B cell (primary cell): ENCODE data around the gene FES. TPM values are rescaled to one million over a fixed set of nuclear protein-coding genes. Genes with fewer than 3 reads are reported as not detected.

ENCODE experiments used
- ATAC-seq: fragments of 200-7000 bp; cut with Tn5 transposase; one replicate; pipeline ENCODE4 v1.10.0; 2021; ENCODE audit warnings: low read depth, mild to moderate bottlenecking, moderate number of reproducible peaks, moderate library complexity
- CTCF ChIA-PET: fragments of 350-600 bp; sonication (Branson Sonifier 250); formaldehyde crosslinking; loops from one replicate; lab custom pipeline; 2021; ENCODE audit warnings: antibody characterized with exemption, inconsistent platforms; lab: Charles Lee
- POLR2A ChIA-PET: fragments of 350-600 bp; sonication (Branson Sonifier 250); formaldehyde crosslinking; loops from one replicate; lab custom pipeline; 2021; ENCODE audit warnings: antibody characterized with exemption; lab: Charles Lee
- DNase-seq: peaks from one replicate; pipeline ENCODE4 v3.0.0; 2013
- H2AFZ ChIP-seq: 2 replicates; pipeline ENCODE4 v1.6.1; 2012; ENCODE audit warnings: mild to moderate bottlenecking, low read depth, low read length; ENCODE audit not compliant: insufficient read depth, poor library complexity, severe bottlenecking
- H3K27ac ChIP-seq, 2 donors: 1 replicate in 1 of 2; 2 replicates in 1 of 2; pipeline ENCODE4 v1.5.1; 2012 to 2013; ENCODE audit warnings: low read length in 2 of 2, mild to moderate bottlenecking in 2 of 2, moderate library complexity in 1 of 2
- H3K27me3 ChIP-seq, 4 experiments: fragments of 200-600 bp in 1 of 4; sonication (generic) in 1 of 4; replicated peaks in 1 of 4; 1 replicate in 2 of 4; 2 replicates in 2 of 4; pipeline versions ENCODE4 v1.6.1 to v1.7.0; 2013 to 2016; ENCODE audit warnings: low read length in 3 of 4, mild to moderate bottlenecking in 2 of 4, mixed read lengths in 1 of 4, moderate library complexity in 1 of 4; ENCODE audit not compliant: insufficient read depth in 4 of 4, control insufficient read depth in 3 of 4; ENCODE audit errors: control extremely low read depth in 1 of 4
- H3K36me3 ChIP-seq, 2 experiments: replicated peaks in 1 of 2; 1 replicate in 1 of 2; 2 replicates in 1 of 2; pipeline versions ENCODE4 v1.6.1 to v1.7.1; 2013; ENCODE audit warnings: low read length in 1 of 2; ENCODE audit not compliant: insufficient read depth in 2 of 2, control insufficient read depth in 1 of 2; ENCODE audit errors: control extremely low read depth in 1 of 2, extremely low read depth in 1 of 2
- H3K4me1 ChIP-seq, 2 donors: fragments of 200-600 bp in 1 of 2; sonication (generic) in 1 of 2; 1 replicate in 1 of 2; 2 replicates in 1 of 2; pipeline versions ENCODE4 v1.5.1 to v1.6.1; 2013 to 2017; ENCODE audit warnings: low read length in 2 of 2; ENCODE audit not compliant: control insufficient read depth in 2 of 2, insufficient read depth in 2 of 2
- H3K4me2 ChIP-seq: replicated peaks from 2 replicates; pipeline ENCODE3; 2012; ENCODE audit warnings: mild to moderate bottlenecking, low read depth, low read length; ENCODE audit not compliant: poor library complexity, severe bottlenecking
- H3K4me3 ChIP-seq, 5 experiments: fragments of 200-600 bp in 1 of 5; sonication (generic) in 1 of 5; 1 replicate in 3 of 5; 2 replicates in 2 of 5; pipeline versions ENCODE4 v1.5.1 to v1.7.0; 2011 to 2016; ENCODE audit warnings: low read length in 4 of 5, mild to moderate bottlenecking in 4 of 5, low read depth in 2 of 5, control low read depth in 1 of 5, moderate library complexity in 1 of 5; ENCODE audit not compliant: insufficient read depth in 1 of 5; ENCODE audit errors: control extremely low read depth in 1 of 5, extremely low read depth in 1 of 5
- H3K79me2 ChIP-seq: fragments of 200-600 bp; sonication (generic); one replicate; pipeline ENCODE4 v1.6.0; 2016; ENCODE audit warnings: low read length; ENCODE audit not compliant: control insufficient read depth, insufficient read depth
- H3K9ac ChIP-seq: fragments of 200-600 bp; sonication (generic); 2 replicates; pipeline ENCODE4 v1.6.1; 2017; ENCODE audit warnings: mild to moderate bottlenecking, low read length, moderate library complexity
- H3K9me3 ChIP-seq, 3 donors: one replicate each; pipeline versions ENCODE4 v1.6.1 to v1.7.1; 2013; ENCODE audit warnings: low read length in 2 of 3; ENCODE audit not compliant: control insufficient read depth in 2 of 3, insufficient read depth in 1 of 3; ENCODE audit errors: control extremely low read depth in 1 of 3
- H4K20me1 ChIP-seq: 2 replicates; pipeline ENCODE4 v1.6.0; 2012; ENCODE audit warnings: mild to moderate bottlenecking, low read length; ENCODE audit not compliant: insufficient read depth, control insufficient read depth, poor library complexity, severe bottlenecking
- H3K27ac Mint-ChIP-seq: one replicate; pipeline ENCODE4 v1.8.0; 2021; ENCODE audit warnings: mixed read lengths
- H3K27me3 Mint-ChIP-seq: one replicate; pipeline ENCODE4 v1.8.0; 2021; ENCODE audit warnings: mixed read lengths
- H3K4me1 Mint-ChIP-seq: one replicate; pipeline ENCODE4 v1.8.0; 2021; ENCODE audit warnings: mixed read lengths
- H3K4me3 Mint-ChIP-seq: one replicate; pipeline ENCODE4 v1.8.0; 2021; ENCODE audit warnings: mixed read lengths
- H3K9me3 Mint-ChIP-seq: one replicate; pipeline ENCODE4 v1.8.0; 2022; ENCODE audit warnings: mixed read lengths; ENCODE audit not compliant: insufficient read depth
- CTCF ChIP-seq: fragments of 200-600 bp; IDR thresholded peaks from one replicate; pipeline ENCODE4 v1.8.0; 2022; ENCODE audit warnings: antibody characterized with exemption, mild to moderate bottlenecking
- EZH2 ChIP-seq: IDR thresholded peaks from 2 replicates; pipeline ENCODE4 v1.6.1; 2012; ENCODE audit warnings: borderline replicate concordance, low read depth, mild to moderate bottlenecking, moderate library complexity, low read length; ENCODE audit not compliant: insufficient read depth, poor library complexity, severe bottlenecking
- WGBS: methylation state at CpG from one replicate; pipeline ENCODE4 v1.1.5; 2013; ENCODE audit warnings: missing lambda C conversion rate; ENCODE audit not compliant: insufficient coverage; 5-methylcytosine and 5-hydroxymethylcytosine counted together
- intact Hi-C: fragments of 100-400 bp; cut with micrococcal nuclease; formaldehyde crosslinking; loops from one replicate; pipeline ENCODE4 v1.10.0; 2022
- polyA plus RNA-seq: library from polyadenylated mRNA; depleted of rRNA; stranded (reverse); fragments of >200 nt; gene quantifications from 2 replicates; pipeline ENCODE4 v1.2.3, GENCODE V29; 2012
- total RNA-seq, 2 donors: library from RNA; stranded (reverse); fragments of 120-200 nt in 1 of 2; gene quantifications; 1 replicate in 1 of 2; 2 replicates in 1 of 2; pipeline versions ENCODE4 v1.2.3 to v1.2.4, GENCODE V29; 2013 to 2022

The FES gene
- total and polyA plus RNA-seq, 2 donors (not counting 1 experiment from before 2014, with no cell fraction given), result 23.9 to 31.4 TPM

- Mint-ChIP-seq H3K9me3 (no peaks in the 10 kb centered on the region), H3K4me1 (peaks cover 10% of the 10 kb centered on the region), H3K4me3 (no peak overlapping the region), H3K27me3 (no peaks in the 10 kb centered on the region), H3K27ac (no peak overlapping the region)
- TF ChIP-seq EZH2 (no peak), CTCF (no peak)
- WGBS, result 98% methylated on average over 11 of the region's 19 CpGs
- ChIA-PET CTCF (no interaction called here), POLR2A (no interaction called here)
- Histone ChIP-seq H3K4me2 (no peak overlapping the region), H3K4me1 (peaks cover 0 to 11% of the 10 kb centered on the region in 2 donors), H3K36me3 (peaks cover 0 to 85% of the 10 kb centered on the region in 2 experiments), H4K20me1 (peaks cover 6% of the 10 kb centered on the region), H3K9ac (no peak overlapping the region), H3K4me3 (no peak overlapping the region), H2AFZ (no peak overlapping the region), H3K9me3 (no peaks in the 10 kb centered on the region), H3K27ac (no peak overlapping the region), H3K27me3 (no peaks in the 10 kb centered on the region), H3K79me2 (no peaks in the 10 kb centered on the region)
- ATAC-seq (no peak), DNase-seq (no peak)
- intact Hi-C loops, result no loop called here
Observed at GRCh38 chr15:90911302-90911623, 27.0 kb downstream of the FES start.

DNA sequence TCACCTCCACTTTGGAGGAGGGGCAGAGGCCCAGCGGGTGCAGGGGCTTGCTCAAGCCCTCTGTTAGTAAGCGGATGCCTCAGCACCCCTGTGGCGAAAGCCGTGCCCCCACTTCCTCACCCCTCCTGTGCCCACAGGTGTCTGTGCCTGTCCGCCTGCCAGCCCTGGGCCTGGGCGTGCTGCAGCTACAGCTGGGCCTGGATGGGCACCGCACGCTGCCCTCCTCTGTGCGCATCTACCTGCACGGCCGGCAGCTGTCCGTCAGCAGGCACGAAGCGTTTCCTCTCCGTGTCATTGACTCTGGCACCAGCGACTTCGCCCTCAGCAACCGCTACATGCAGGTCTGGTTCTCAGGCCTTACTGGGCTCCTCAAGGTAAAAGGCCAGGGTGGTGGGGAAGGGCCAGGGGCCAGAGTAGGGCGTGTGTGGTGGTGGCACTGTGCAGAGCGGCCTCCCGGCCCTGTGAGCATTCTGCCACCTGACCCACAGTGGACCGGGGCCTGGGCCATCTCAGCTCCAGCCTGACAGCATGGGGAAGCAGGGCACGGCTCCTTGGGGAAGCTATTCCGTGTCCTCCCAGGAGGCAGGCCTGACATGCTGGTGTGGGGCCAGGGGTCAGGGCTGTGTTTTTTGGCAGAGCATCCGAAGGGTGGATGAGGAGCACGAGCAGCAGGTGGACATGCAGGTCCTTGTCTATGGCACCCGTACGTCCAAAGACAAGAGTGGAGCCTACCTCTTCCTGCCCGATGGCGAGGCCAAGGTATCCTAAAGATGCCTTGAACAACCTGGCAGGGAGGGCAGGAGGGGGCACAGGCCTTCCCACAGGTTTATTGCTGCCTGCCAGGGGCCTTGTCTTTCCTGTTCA is 27.8 kb downstream of the FES start:
- Histone ChIP-seq H2AFZ (no peak overlapping the region), H3K27me3 (no peaks in the 10 kb centered on the region), H3K27ac (no peak overlapping the region), H3K79me2 (no peaks in the 10 kb centered on the region), H3K36me3 (peaks cover 0 to 85% of the 10 kb centered on the region in 2 experiments), H3K9me3 (no peaks in the 10 kb centered on the region), H3K4me3 (no peak overlapping the region), H3K4me1 (peaks cover 0 to 11% of the 10 kb centered on the region in 2 donors), H4K20me1 (no peaks in the 10 kb centered on the region), H3K9ac (no peak overlapping the region), H3K4me2 (no peak overlapping the region)
- POLR2A ChIA-PET, result no interaction called here
- ATAC-seq (no peak), DNase-seq (no peak)
- Mint-ChIP-seq H3K9me3 (no peaks in the 10 kb centered on the region), H3K4me3 (no peak overlapping the region), H3K4me1 (peaks cover 10% of the 10 kb centered on the region), H3K27me3 (no peaks in the 10 kb centered on the region), H3K27ac (no peak overlapping the region)
- 96% methylated on average over 29 of the region's 30 CpGs for WGBS
- CTCF ChIA-PET, result no interaction called here
- no peak for TF ChIP-seq CTCF
- TF ChIP-seq EZH2, result no peak
- intact Hi-C loops, result no loop called here
